HuH-7.5 (cell line): ENCODE results near the gene FOXJ3.

Experiments used
- DNase-seq: peaks from one replicate; pipeline ENCODE4 v3.0.0; 2011; ENCODE audit warnings: low spot score

FOXJ3 gene

DNA sequence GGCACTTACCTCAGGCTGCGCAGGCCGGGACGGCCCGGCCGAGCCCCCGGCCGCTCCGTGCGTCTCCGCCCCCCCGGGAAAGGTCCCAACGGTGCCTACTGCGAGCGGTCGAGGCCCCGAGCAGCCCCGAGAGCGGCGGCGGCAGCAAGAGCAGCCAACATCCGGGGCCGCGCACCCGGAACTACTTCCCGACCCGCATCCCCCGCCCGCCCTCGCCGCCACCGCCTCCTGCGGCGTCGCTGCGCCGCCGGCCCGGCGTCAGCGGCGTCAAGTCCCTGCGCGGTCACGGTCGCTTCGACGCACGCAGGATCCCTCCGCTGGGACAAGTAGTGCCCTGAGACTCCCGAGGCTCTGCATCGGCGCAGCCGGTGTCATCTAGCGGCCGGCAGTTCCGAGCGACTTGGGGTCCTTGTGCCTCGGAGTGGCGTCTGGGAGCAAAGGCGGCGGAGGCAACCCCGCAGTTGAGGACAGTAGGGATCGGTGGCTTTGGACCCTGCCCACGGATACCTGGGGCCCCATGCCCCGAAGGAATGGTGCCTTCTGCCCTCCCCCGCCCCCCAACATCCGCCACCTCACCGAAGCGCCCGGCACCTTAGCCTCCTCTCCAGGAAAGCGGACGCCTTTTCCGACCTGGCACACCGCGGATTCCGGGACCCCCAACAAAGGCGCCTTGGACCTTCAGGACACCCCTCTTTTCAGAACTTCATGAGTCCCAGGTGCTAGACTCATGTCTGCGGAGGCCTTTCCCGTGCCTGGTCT lies at the start of gene FOXJ3:
FOXJ3 (minus strand) TSS at position 186 of the 759 bp plus-strand sequence. CDS start 24,142 bp downstream, outside the sequence.
- peak; percentile 72 for DNase-seq

DNA sequence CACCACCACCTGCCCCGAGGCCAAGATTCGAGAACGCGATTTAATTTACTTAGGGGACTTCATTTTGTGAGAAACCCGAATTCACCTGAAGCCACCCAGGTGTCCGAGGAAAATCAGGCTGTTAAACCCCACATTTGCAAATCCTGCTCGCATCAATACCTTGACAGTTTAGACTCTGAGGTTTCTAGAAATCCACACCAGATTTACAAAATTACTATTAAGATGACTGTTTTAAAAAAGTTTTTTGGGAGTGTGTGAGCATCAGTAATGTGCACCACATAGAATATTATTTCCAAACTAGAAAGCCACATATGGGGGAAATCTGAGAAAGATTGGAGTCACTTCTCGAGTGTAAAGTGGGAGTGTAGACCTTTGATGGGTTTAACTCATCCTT lies 46.2 kb upstream of the FOXJ3 start:
- DNase-seq: no peak

GRCh38 chr1:42380586-42381279 lies 45.7 kb upstream of the FOXJ3 start, which contains the start of gene RIMKLA:
Gene RIMKLA, plus strand, starts transcription at chr1:42380792. Its CDS starts 143 bp downstream, at chr1:42380935.
- peak; percentile 72 for DNase-seq

- DNase-seq: peak; percentile 46
These were observed 45.0 kb upstream of the FOXJ3 start for GRCh38 chr1:42379794-42380585.

DNA sequence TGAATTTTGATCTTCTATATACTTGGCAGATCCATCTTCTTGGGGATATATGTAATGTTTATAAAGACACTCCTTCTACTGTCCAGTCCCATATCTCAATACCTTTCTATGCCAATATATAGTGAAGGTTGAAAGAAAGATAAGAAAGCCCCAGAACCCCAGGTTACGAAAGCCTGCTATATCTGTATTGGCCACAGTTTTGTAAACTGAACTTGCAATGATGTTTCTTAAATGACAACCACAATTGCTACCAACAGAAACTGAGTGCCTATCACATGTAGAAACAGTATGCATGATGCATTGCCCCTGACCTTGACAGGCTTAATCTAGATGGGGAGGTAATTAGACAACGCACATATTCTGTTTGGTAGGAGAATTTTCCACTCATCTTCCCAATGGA lies 37.8 kb upstream of the FOXJ3 start:
- DNase-seq: no peak

DNA sequence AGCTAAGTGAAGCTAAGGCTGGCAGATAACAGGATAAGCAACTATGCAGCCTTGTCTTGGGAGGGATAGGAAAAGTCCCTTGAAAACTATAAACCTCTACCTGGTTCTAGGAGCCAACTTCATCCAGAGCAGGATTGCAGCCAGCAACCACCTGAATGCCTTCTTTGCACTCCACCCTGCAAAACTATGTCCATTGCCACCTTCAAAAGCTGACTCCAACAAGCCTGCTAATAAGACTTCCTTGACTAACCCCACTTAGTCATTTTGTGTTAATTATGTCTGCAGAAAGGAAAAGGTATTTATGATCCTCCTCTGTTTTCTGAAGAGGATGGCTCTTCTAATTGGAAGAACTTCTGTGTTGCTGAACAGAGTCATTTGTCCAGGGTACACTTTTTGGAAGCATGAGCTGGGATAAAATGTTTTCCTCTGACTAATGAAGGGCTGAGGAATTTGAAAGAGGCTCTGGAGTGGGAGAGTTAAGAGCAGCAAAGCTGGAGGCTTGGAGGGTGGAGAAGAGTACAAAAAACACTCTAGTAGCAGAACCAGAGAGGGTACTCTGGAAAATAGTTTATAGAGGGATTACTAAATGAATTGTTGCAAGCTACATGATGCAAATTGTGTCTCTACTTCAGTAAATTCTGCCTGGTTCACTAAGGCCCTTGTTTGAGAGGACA lies 36.0 kb upstream of the FOXJ3 start:
- DNase-seq: no peak

DNA sequence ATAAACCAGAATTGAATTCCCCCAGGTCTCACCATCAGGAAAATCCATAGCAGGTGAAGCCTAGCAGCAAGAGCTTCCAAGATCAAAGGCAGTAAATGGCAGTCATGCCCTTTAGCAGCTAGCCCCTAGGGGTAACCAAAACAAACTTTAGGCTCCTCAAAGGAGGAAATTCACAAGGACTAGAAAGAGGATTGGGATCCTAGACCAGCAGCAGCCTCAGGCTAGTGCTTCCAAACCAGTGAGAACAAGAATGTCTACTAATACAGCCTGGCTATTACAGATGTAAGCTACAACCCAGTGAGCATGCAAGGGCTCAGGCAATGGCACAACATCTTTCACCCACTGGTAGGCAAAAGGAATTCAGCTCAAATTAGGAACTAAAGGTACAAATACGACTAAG lies 34.4 kb upstream of the FOXJ3 start:
- no peak for DNase-seq

GRCh38 chr1:42368096-42368795 lies 33.2 kb upstream of the FOXJ3 start:
- no peak for DNase-seq

- DNase-seq: no peak
These were observed 30.1 kb upstream of the FOXJ3 start for GRCh38 chr1:42365118-42365517.

DNA sequence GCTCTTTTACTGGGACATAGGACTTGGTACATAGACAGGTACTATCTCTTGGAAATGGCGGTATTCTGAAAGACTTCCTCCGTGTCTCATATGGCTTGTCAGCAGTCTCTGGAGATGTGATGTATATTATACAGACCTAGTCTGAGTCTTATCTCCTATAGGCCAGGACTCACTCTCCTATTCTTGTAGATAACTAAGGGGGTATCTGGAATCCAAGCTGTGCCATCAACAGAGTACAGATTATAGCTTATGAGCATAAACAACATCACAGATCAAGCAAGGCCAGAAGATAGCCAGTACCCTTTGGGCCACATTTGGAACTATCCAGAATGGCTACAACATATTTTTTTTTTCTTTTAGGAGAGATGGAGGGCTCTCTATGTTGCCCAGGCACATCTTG lies 29.5 kb upstream of the FOXJ3 start:
- DNase-seq: no peak

GRCh38 chr1:42364089-42364488 lies 29.1 kb upstream of the FOXJ3 start:
- DNase-seq: no peak

GRCh38 chr1:42359466-42359865 lies 24.4 kb upstream of the FOXJ3 start:
- DNase-seq: no peak

GRCh38 chr1:42358791-42359190 lies 23.8 kb upstream of the FOXJ3 start:
- DNase-seq: no peak

- DNase-seq: no peak
These were observed 15.1 kb upstream of the FOXJ3 start for GRCh38 chr1:42350086-42350485.

DNA sequence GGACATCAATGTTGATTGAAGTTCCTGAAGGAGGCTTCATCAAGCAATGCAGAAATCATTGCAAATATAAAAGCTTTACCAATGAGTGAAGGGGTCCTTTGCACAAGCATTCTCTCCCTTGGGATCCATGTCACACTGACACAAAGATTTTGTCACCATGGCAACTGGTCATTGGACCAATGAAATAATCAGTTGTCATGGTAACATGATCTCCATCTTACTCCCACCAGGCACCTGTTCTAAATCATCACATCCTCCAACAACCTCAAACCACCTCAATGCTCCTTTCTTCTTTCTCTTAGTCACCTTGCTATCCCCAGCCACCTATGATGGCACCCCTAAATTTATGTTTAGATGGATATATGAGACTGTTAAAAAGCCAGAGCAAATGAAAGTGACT lies 13.5 kb upstream of the FOXJ3 start:
- DNase-seq: no peak

DNA sequence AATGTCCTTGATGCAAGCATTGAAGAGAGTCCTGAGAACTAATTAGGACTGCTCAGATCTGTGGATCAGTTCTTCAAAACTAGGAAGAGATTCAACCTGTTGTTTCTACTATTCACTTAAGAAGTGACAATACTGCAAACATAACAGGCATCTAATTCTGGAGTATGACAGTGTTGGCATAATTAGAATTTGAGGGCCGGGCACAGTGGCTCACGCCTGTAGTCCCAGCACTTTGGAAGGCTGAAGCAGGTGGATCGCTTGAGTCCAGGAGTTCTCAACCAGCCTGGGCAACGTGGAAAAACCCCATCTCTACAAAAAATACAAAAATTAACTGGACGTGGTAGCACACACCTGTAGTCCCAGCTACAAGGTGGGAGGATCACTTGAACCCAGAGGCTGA lies 8.0 kb upstream of the FOXJ3 start:
- no peak for DNase-seq

- no peak for DNase-seq
These were observed 5.9 kb upstream of the FOXJ3 start for GRCh38 chr1:42340901-42341300.

GRCh38 chr1:42340093-42340492 lies 5.1 kb upstream of the FOXJ3 start:
- peak; percentile 31 for DNase-seq

GRCh38 chr1:42336978-42337377 lies 1.9 kb upstream of the FOXJ3 start:
- DNase-seq: no peak

DNA sequence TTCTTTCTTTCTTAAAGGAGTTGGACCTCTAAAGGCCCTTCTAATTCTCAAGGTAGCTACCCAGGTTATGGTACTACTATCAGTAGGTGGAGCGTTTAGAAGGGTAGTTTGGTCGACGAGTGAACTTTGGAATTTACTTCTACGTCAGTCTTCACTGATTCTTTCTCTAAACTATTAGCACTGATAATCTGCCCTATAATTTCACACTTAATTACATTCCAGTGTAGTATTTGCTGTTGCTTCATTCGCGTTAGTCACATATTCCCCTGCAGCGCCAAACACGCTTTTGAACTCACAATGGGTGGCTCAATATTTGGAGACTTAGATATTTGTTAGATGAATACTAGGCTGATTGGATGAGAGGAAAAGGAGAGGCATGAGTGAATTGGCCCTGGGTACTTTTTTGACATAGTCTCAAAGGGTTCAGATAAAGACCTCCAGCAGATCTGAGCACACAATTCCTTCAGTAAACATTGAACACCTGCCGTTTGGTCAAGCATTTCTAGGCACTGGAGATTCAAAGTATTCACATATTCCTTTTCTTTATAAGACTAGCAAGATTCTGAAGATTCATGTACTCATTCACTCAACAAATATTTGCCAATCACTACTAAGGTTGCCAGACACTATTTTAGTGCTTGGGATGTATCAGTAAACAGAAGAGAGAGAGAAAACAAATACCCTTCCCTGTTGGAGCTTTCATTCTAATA lies 929 bp upstream of the FOXJ3 start:
- DNase-seq: peak; percentile 26
